Cardiac septum (tissue), 1 donor: ENCODE measurements around the gene BRINP2. TPM values are rescaled to one million over a fixed set of nuclear protein-coding genes. Genes with fewer than 3 reads are reported as not detected.

Experiments used
- DNase-seq: peaks from one replicate; pipeline ENCODE4 v3.0.0-alpha.2; 2020; ENCODE audit warnings: low spot score
- intact Hi-C: fragments of 100-400 bp; cut with DNase I; formaldehyde crosslinking; loops from one replicate; pipeline ENCODE4 v1.14.0; 2022
- total RNA-seq: library from RNA; stranded (reverse); fragmentation: NEBNext Ultra II Directional; extraction: Animal tissue kit (Norgen Biotek cat#: 25700); gene quantifications from one replicate; pipeline ENCODE4 v1.2.1, GENCODE V29; 2021
- donor health status: DM: no; HTN: no; CAD: no.

The BRINP2 gene
- total RNA-seq, 1 donor from 2014 or later = 0.11 TPM

GRCh38 chr1:177211231-177211630, 40.5 kb downstream of the BRINP2 start:
- DNase-seq = no peak
- intact Hi-C loops = no loop called here

- no peak for DNase-seq
- intact Hi-C loops = no loop called here
Measured at GRCh38 chr1:177216587-177217202, 45.9 kb downstream of the BRINP2 start.

GRCh38 chr1:177219554-177220458, 49.0 kb downstream of the BRINP2 start:
- DNase-seq = no peak
- intact Hi-C loops = no loop called here

- DNase-seq = no peak
- intact Hi-C loops = no loop called here
Measured at GRCh38 chr1:177223359-177223758, 52.6 kb downstream of the BRINP2 start.

GRCh38 chr1:177227978-177228692, 57.4 kb downstream of the BRINP2 start:
- DNase-seq = no peak
- intact Hi-C loops = no loop called here

- intact Hi-C loops = no loop called here
- DNase-seq = no peak
Measured at GRCh38 chr1:177228693-177229065, 57.9 kb downstream of the BRINP2 start.

- intact Hi-C loops = no loop called here
Measured at GRCh38 chr1:177229781-177230180, 59.0 kb downstream of the BRINP2 start.

GRCh38 chr1:177230228-177231016, 59.7 kb downstream of the BRINP2 start:
- no peak for DNase-seq
- intact Hi-C loops = no loop called here

More at GRCh38 chr1:177229781-177230180, 59.0 kb downstream of the BRINP2 start:
- DNase-seq = no peak

- intact Hi-C loops = no loop called here
- no peak for DNase-seq
Measured at GRCh38 chr1:177235350-177235749, 64.6 kb downstream of the BRINP2 start.

GRCh38 chr1:177236962-177237361, 66.2 kb downstream of the BRINP2 start:
- DNase-seq = no peak
- intact Hi-C loops = no loop called here

- no peak for DNase-seq
- intact Hi-C loops = no loop called here
Measured at GRCh38 chr1:177238967-177239366, 68.2 kb downstream of the BRINP2 start.

GRCh38 chr1:177239792-177240191, 69.0 kb downstream of the BRINP2 start:
- DNase-seq = no peak
- intact Hi-C loops = no loop called here

GRCh38 chr1:177243773-177244172, 73.0 kb downstream of the BRINP2 start:
- intact Hi-C loops = no loop called here
- DNase-seq = no peak

- no peak for DNase-seq
- intact Hi-C loops = no loop called here
Measured at GRCh38 chr1:177246710-177247580, 76.2 kb downstream of the BRINP2 start.

GRCh38 chr1:177247623-177248176, 76.9 kb downstream of the BRINP2 start:
- no peak for DNase-seq
- intact Hi-C loops = no loop called here

GRCh38 chr1:177248258-177248657, 77.5 kb downstream of the BRINP2 start:
- intact Hi-C loops = no loop called here
- no peak for DNase-seq

GRCh38 chr1:177249231-177249630, 78.5 kb downstream of the BRINP2 start:
- DNase-seq = no peak
- intact Hi-C loops = no loop called here

GRCh38 chr1:177252877-177253276, 82.1 kb downstream of the BRINP2 start:
- intact Hi-C loops = loop anchor here (10.0 kb wide), 1 partner anchor 692 kb away; no protein-coding TSS in a partner anchor
- no peak for DNase-seq
